ENCODE measurements around the gene PNPLA5. TPM values are rescaled to one million over a fixed set of nuclear protein-coding genes. Genes with fewer than 3 reads are reported as not detected.

The PNPLA5 gene
- total and polyA plus RNA-seq, 2 of the 13 experiments (the other 11 are each of a cell fraction or from before 2014, with no cell fraction given), result not detected

- TF ChIP-seq ZNF503 (CRISPR knock-in tag; IDR thresholded peaks at IDR 0.05), result no peak
- no peak for TF ChIP-seq GMEB2 (CRISPR knock-in tag; IDR thresholded peaks at IDR 0.05; ENCODE audit: low read depth)
- no peak for TF ChIP-seq RAD51 (IDR thresholded peaks at IDR 0.05; ENCODE audit: borderline replicate concordance)
- TF ChIP-seq ZNF460 (CRISPR knock-in tag; IDR thresholded peaks at IDR 0.05; ENCODE audit: borderline replicate concordance), result no peak
- TF ChIP-seq JDP2 (CRISPR knock-in tag; IDR thresholded peaks at IDR 0.05; ENCODE audit: borderline replicate concordance), result no peak
- no peak for TF ChIP-seq ZBTB2 (CRISPR knock-in tag; IDR thresholded peaks at IDR 0.05; ENCODE audit: low read depth)
- TF ChIP-seq ZNF563 (CRISPR knock-in tag; IDR thresholded peaks at IDR 0.05), result no peak
- TF ChIP-seq BCL6 (CRISPR knock-in tag; IDR thresholded peaks at IDR 0.05), result no peak
Observed at GRCh38 chr22:43843783-43844530, 47.9 kb downstream of the PNPLA5 start (continued).

All from HepG2 (cell line).